HG02798 (cell line): Measurements from ENCODE around the gene FCHO1.

Experiments used
- ATAC-seq: cut with Tn5 transposase; IDR thresholded peaks from one replicate; pipeline ENCODE4 v1.9.1; 2021; ENCODE audit warnings: mild to moderate bottlenecking; ENCODE audit not compliant: unreplicated experiment, poor library complexity

FCHO1 gene

GRCh38 chr19:17817668-17818363 lies 66.5 kb downstream of the FCHO1 start:
- ATAC-seq, result no peak

GRCh38 chr19:17821190-17821589 lies 69.9 kb downstream of the FCHO1 start, which contains the start of gene INSL3:
Gene INSL3, minus strand, starts transcription at chr19:17821519. Its CDS starts 13 bp downstream, at chr19:17821506.
- no peak for ATAC-seq

GRCh38 chr19:17824339-17824738 lies 73.1 kb downstream of the FCHO1 start:
- no peak for ATAC-seq

- no peak for ATAC-seq
Observed at GRCh38 chr19:17826508-17827056, 75.3 kb downstream of the FCHO1 start.

GRCh38 chr19:17829855-17830566 lies 78.7 kb downstream of the FCHO1 start:
- ATAC-seq, result no peak

- ATAC-seq, result no peak
Observed at GRCh38 chr19:17830567-17831418, 79.5 kb downstream of the FCHO1 start.

GRCh38 chr19:17831419-17831888 lies 80.2 kb downstream of the FCHO1 start:
- ATAC-seq, result no peak

- no peak for ATAC-seq
Observed at GRCh38 chr19:17832443-17833208, 81.3 kb downstream of the FCHO1 start.

- ATAC-seq, result no peak
Observed at GRCh38 chr19:17834350-17835181, 83.3 kb downstream of the FCHO1 start.

- ATAC-seq, result no peak
Observed at GRCh38 chr19:17835182-17836006, 84.1 kb downstream of the FCHO1 start.

GRCh38 chr19:17836530-17836929 lies 85.3 kb downstream of the FCHO1 start:
- no peak for ATAC-seq

GRCh38 chr19:17837972-17838371 lies 86.7 kb downstream of the FCHO1 start:
- ATAC-seq, result no peak
